Measurements from ENCODE around the gene RANGAP1. TPM values are rescaled to one million over a fixed set of nuclear protein-coding genes. Genes with fewer than 3 reads are reported as not detected.

Gene RANGAP1
- total and polyA plus RNA-seq, 3 donors from 2014 or later, result 212 to 319 (median 277) TPM

GRCh38 chr22:41308544-41308947, 22.6 kb upstream of the RANGAP1 start:
- Histone ChIP-seq H3K27me3 (no peaks in the 10 kb centered on the region), H3K4me1 (peaks cover 26% of the 10 kb centered on the region), H3K27ac (peak overlapping the region; percentile 39 to 45), H3K4me3 (no peak overlapping the region), H3K9me3 (no peaks in the 10 kb centered on the region), H3K36me3 (ENCODE audit: low read depth, missing control alignments) (no peaks in the 10 kb centered on the region)
- TF ChIP-seq POLR2A (IDR thresholded peaks at IDR 0.05) (no peak), CTCF (IDR thresholded peaks at IDR 0.05) (no peak)
- intact Hi-C loops (cut with DNase I; ENCODE audit: low total_unique reads), result no loop called here
- no peak for DNase-seq
- 49 to 75% methylated on average over 7 of the region's 7 CpGs for WGBS, 2 donors

GRCh38 chr22:41308054-41308453, 22.1 kb upstream of the RANGAP1 start:
- no peaks in the 10 kb centered on the region for H3K27me3 ChIP-seq
- no peak for DNase-seq
- peak overlapping the region; percentile 39 to 45 for H3K27ac ChIP-seq
- WGBS, 2 donors, result 38 to 39% methylated on average over 3 of the region's 3 CpGs
- TF ChIP-seq CTCF (IDR thresholded peaks at IDR 0.05) (no peak), POLR2A (IDR thresholded peaks at IDR 0.05) (no peak)
- peaks cover 27% of the 10 kb centered on the region for H3K4me1 ChIP-seq
- no peaks in the 10 kb centered on the region for H3K9me3 ChIP-seq
- no peaks in the 10 kb centered on the region for H3K36me3 ChIP-seq (ENCODE audit: low read depth, missing control alignments)
- intact Hi-C loops (cut with DNase I; ENCODE audit: low total_unique reads), result no loop called here
- no peak overlapping the region for H3K4me3 ChIP-seq

- intact Hi-C loops (cut with DNase I; ENCODE audit: low total_unique reads), result no loop called here
- no peaks in the 10 kb centered on the region for H3K36me3 ChIP-seq (ENCODE audit: low read depth, missing control alignments)
- no peak overlapping the region for H3K4me3 ChIP-seq
- H3K27ac ChIP-seq, result peak overlapping the region in 1 of 2 donors; percentile 52
- TF ChIP-seq CTCF (IDR thresholded peaks at IDR 0.05), result no peak
- no peak for TF ChIP-seq POLR2A (IDR thresholded peaks at IDR 0.05)
- WGBS, 2 donors, result 67 to 81% methylated on average over 4 of the region's 4 CpGs
- H3K4me1 ChIP-seq, result peaks cover 37% of the 10 kb centered on the region
- no peaks in the 10 kb centered on the region for H3K9me3 ChIP-seq
- no peaks in the 10 kb centered on the region for H3K27me3 ChIP-seq
- DNase-seq, result no peak
These were observed 19.7 kb upstream of the RANGAP1 start for GRCh38 chr22:41305646-41306045.

GRCh38 chr22:41302811-41303210, 16.8 kb upstream of the RANGAP1 start:
- intact Hi-C loops (cut with DNase I; ENCODE audit: low total_unique reads), result no loop called here
- peak overlapping the region; percentile 90 to 93 for H3K4me3 ChIP-seq
- H3K4me1 ChIP-seq, result peaks cover 27% of the 10 kb centered on the region

More at GRCh38 chr22:41302811-41303210, 16.8 kb upstream of the RANGAP1 start:
- Histone ChIP-seq H3K27me3 (no peaks in the 10 kb centered on the region), H3K36me3 (ENCODE audit: low read depth, missing control alignments) (no peaks in the 10 kb centered on the region), H3K9me3 (no peaks in the 10 kb centered on the region), H3K27ac (peak overlapping the region; percentile 95)
- no peak for TF ChIP-seq CTCF (IDR thresholded peaks at IDR 0.05)
- no peak for DNase-seq
- 0 to 2% methylated on average over 5 of the region's 5 CpGs for WGBS, 2 donors
